ENCODE results near the gene PLEKHM2.

The PLEKHM2 gene

DNA sequence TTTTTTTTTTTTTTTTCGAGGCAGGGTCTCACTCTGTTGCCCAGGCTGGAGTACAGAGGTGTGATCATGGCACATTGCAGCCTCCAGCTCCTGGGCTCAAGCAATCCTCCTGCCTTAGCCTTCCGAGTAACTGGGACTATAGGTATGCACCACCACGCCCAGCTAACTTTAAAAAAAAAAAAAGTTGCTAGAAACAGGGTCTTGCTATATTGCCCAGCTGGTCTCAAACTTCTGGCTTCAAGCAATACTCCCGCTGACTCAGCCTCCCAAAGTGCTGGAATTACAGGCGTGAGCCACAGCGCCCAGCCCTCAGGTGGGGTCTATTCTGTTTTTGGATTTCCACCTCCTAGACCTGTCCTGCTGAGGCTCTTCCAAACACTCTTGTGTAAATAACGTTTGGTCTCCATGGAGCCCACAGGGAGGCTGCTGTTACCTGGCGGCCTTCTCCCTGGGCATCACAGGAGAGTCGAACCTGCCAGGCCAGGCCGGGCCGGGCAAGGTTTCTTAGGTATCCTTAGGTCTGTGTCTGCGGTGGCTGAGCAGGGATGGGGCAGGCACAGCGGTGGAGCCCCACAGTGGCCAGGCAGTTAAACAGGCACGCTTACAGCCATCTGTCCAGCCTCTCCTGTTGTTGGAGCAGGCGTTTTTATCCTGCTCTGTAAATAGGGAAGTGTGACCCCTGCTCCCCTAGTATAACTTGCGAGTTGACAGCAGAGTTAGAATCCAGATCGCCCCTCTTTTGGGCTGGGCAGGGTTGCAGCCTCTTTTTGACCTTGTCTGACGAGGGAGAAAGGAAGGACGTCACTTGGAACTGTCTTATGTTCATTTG, 18.8 kb downstream of the PLEKHM2 start:
- no peak for DNase-seq (ENCODE audit: low spot score)

DNA sequence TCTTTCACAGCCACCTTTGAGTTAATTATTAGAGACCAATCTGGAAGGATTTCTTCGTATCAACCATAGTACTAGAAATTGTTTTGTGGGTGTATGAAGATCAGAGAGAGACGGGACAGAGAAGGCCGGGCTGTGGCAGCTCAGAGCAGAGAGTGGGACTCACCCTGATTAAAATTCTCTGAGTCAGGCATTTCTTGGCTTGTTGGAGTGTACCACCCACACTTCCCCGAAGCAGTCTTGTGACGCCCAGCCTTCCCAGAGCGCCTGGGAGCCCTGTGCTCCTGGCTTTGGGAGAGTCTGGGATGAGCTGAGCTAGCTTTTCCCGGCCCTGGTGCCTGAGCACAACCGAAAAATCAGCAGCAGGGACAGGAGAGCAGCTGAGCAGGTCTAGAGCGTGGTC, 19.4 kb downstream of the PLEKHM2 start:
- no peak for DNase-seq (ENCODE audit: low spot score)

DNA sequence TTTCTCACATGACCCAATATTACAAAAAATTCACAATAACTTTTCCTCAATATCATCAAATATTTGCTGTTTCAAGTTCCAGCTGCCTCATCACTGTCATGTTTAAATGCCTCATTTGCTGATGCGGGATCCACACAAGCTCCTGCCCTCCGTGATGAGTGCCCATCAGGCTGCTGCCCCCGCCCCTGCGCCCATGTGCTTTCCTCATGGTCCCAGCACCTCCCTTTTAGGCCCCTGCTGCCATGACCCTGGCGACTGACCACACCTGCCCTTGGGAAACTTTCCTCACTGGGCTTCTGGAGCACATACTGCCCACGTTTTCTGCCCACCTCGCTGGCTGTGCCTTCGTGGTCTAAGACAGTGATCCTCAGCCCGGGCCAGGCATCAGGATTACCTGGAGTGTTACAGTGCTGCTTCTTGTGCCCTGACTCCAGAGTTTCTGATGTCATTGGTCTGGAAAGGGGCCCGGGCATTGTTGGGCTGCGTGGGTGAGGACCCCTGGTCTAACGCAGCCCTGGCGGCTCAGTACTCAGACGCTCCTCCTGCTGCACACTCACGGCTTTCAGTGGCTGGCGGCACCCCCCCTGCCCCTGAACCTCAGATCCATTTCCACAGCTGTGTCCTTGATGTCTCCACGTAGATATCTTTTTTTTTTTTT, 20.5 kb downstream of the PLEKHM2 start:
- DNase-seq (ENCODE audit: low spot score), result no peak

DNA sequence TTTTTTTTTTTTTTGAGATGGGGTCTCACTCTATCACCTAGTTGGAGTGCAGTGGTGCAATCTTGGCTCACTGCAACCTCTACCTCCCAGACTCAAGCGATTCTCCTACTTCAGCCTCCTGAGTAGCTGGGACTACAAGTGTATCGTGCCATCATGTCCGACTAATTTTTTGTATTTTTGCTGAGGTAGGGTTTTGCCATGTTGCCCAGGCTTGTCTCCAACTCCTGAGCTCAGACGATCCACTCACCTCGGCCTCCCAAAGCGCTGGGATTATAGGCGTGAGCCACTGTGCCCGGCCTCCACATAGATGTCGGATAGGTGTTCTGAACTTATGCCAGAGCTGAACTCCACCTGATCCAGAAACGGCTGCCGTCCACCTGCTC, 21.1 kb downstream of the PLEKHM2 start:
- no peak for DNase-seq (ENCODE audit: low spot score)

DNA sequence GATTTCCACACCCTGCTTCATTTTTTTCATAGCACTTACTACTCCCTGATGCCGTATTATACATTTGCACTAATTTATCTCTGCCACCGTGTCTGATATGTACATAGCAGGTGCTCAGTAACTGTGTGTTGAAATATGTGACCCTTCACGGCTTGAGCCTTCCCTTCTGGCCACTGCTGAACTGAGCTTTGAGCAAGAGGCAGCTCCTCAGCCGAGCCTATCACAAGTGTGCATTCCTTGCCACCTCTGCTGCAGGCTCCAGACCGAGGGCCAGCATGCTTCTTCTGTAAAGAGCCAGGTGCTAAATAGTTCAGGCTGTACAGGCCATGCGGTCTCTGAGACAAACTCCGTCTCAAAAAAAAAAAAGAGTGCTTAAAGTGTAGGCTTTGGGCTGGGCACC, 22.6 kb downstream of the PLEKHM2 start:
- DNase-seq (ENCODE audit: low spot score), result no peak

DNA sequence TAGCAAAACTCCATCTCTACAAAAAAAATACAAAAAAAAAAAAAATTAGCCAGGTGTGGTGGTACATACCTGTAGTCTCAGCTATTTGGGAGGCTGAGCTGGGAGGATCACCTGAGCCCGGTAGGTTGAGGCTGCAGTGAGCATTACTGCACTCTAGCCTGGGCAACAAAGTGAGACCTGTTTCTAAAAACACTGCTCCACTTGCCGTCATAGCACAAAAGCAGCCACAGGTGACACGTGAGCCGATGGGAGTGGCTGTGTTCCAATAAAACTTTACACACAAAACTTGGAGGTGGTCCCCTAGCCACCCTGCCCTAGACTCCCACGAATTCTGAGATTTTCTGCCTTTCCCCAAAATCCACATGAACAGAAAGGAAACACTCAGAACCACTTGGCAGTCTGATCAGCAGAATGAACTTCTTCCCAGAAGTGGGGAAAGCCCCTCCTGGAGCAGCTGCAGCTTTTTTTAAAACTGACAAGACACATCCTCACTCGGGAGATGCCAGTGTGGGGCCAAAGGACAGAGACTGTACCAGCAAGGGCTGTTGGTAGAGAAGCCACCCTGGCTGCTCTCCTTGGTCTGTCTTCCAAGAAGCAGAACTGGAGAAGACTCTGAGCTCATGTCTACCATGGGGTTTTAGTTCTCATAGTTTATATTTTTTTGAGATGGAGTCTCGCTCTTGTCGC, 23.3 kb downstream of the PLEKHM2 start:
- no peak for DNase-seq (ENCODE audit: low spot score)

DNA sequence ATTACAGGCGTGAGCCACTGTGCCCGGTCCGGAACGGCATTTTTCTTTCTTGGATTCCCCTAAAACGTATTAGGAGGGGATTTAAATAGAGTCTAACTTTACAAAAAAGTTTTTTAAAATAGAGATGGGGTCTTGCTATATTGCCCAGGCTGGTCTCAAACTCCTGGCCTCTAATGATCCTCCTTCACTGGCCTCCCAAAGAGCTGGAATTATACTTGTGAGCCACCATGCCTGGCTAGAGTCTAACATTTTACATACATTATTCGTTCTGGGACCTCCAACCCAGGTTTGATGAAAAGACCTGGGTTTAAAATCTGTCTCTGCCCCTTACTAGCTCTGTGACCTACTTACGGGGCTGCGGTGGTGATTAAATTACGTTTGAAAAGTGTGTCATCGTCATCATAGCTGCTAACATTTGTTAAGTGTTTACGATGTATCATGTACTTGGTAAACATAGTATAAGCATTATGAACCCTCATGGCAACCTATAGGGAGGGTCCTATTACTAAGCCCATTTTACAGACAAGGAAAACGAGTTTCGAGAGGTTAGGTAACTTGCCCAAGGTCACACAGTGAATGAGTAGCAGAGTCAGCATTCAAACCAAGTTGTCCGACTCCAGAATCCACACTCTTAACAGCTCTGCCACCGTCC, 24.5 kb downstream of the PLEKHM2 start:
- no peak for DNase-seq (ENCODE audit: low spot score)

DNA sequence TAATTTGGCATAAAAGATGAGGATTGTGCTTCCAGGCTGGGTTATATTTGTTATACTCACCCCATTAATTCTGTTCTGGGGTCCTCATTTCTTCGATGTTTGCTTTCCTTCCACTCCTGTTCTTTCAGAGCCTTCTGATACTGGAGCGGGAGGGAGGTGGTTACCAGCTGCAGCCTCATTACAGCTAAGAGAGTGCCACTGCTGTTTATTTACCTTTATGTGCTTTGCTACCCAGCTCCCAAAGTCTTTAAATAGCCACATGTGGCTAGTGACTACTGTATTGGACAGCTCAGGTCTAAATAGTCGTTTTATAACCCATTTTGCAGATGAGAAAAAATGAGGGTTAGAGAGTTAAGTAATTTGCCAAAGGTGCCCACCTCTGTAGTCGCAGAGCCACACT, 25.1 kb downstream of the PLEKHM2 start:
- DNase-seq (ENCODE audit: low spot score), result no peak

DNA sequence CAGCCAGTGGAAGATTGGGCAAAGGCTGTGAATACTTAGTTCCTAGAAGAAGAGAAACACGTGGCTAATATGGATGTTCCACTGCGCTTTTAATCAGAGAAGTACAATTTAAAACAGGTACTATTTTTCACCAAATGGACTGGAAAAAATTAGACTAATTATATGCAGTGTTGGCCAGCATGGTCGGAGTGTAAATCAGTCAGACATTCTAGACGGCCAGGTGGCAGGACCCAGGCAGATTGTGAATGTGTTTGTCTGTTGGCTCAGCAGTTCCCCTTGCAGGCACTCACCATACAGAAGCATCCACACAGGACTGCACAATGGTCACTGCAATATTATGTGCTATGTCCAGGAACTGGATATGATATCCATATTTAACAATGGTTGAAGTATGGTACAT, 28.0 kb downstream of the PLEKHM2 start:
- DNase-seq (ENCODE audit: low spot score), result no peak

DNA sequence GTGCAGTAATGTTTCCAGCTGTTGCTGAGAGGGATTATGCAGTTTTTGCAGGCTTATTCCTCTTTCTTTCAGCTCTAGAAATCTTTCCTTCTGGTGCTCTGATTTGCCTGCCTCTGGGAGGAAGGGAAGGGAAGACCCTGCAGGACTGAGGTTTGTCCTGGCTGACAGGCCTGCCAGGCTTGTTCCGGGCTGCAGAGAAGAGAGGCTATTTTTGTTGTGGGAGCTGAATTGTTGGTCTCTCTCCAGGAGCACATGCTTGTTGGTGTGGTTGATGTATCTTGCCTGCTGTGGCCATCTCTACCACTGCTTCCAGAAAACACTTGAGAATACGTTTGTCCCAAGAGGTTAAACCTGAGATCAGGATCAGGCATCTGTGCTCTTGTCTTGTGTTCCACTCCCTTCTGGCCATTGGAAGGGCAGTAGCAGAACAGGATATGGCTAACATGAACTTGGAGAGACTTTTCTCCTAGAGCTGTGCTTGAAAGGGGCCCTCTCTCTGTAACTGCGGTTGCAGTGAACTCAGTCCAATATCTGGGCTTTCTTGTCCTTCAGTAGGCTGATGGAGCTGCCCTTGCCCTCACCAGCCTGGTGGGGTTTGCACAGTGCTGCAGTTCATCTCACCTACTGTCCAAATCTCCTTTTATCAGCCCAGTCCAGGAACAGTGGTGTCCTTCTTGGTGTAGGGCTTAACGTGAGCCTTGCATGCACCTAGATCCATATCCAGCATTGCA, 30.5 kb downstream of the PLEKHM2 start:
- DNase-seq (ENCODE audit: low spot score), result no peak

DNA sequence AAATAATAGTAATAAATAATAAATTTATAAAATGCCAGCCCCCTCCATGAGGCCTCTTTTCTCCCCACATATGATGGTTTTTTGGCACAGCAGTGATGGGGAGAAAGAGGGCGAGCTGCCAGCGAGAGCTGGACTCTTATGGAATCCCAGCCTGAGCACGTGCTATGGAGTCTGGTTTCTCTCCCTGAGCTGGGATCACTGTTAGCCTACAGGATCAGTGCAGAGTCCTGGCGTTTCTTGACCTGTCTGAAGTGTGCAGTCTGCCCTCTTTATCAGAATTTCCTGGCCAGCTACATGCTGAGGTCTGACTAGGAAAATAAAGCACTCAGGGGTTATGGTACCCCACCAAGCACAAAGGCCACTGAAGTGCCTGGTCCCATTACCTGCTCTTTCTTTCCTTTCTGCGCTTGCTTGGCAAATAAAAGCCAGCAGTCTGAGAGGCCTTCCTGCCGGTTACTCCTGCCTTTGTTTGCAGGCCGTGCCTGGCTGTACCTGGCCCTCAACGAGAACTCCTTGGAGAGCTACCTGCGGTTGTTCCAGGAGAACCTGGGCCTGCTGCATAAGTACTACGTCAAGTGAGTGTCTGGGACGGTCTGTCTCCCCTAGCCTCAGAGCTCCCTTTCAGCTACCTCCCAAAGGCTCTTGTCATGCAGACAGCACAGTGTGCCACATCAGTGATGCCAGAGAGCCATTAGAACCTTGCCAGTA, 33.5 kb downstream of the PLEKHM2 start:
- no peak for DNase-seq (ENCODE audit: low spot score)

DNA sequence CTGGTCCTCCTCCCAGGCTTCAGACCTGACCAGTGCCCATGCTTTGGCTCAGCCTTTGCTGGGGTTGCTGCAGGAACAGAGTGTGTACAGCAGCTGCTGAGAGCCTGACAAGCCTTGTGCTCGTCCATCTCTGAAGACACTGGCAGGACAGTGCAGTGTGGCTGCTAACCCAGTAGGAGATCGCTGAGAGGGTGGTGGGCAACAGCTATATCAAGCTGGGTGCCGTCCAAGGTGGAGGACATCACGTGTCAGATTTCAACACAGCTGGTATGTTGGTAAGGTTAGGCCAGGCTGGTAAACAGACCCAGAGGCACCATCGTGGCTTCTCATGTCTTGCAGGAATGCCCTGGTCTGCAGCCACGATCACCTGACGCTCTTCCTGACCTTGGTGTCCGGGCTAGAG, 34.1 kb downstream of the PLEKHM2 start:
- DNase-seq (ENCODE audit: low spot score), result no peak

DNA sequence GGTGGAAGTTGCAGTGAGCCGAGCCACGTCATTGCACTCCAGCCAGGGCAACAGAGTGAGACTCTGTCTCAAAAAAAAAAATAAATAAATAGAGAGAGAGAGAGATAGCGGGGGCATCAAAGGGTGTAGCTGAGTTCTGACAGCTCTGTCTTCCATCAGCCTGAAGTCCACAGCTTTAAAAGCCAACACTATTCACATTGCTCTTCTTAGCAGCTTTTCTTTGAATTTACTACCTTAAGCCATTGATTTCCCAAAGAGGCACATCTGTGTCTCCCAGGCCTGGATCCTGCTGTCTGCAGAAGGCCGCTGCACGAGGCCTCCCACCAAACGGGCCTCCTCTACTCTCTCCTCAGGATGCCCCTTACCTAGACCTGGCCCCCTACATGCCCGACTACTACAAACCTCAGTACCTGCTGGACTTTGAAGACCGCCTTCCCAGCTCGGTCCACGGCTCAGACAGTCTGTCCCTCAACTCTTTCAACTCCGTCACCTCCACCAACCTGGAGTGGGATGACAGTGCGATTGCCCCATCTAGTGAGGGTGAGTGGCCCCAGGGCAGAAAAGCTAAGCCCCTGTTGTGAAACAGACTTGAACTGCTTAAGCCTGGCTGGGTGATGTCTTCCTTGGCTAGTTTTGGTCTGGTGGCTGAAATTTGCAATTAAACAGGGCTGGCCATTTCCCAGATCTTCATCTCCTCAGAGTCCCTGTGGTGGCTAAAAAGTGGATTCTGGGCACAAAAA, 35.4 kb downstream of the PLEKHM2 start:
- DNase-seq (ENCODE audit: low spot score), result no peak

DNA sequence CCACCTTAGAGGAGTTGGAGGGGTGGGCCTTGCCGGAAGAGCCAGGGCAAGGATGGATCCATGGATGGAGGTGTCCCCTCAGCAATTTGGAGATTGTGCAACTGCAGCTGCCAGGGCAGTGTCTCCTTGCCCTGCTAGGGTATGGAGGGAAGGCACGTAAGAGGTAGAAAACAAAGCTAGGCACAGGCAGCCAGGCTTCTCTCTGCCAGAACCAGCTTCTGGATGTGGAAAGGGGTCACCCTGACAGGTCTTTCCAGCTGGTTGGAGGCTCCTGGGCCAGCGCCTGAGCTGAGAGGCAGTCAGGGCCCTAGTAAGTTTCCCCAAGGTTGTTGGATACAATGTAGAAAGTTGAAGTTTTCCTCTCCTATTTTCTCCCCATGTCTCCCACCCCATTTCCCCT, 36.7 kb downstream of the PLEKHM2 start:
- no peak for DNase-seq (ENCODE audit: low spot score)

DNA sequence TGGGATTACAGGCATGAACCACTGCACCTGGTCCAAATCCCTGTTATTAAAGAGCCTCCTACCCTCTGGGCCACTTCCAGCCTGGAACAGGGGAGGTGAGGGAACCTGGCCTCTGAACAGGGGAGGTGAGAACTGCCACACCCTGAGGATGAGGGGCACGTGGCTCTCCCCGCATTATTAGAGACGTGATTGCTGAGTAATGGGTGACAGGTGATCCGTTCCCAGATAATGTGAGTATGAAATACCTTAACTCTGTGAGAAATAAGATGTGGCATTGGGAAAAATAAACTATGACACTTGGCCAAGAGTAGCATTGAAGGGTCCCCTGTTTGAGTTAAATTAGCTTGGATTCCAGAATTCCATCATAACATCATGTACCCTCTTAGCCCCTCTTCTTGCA, 38.3 kb downstream of the PLEKHM2 start:
- no peak for DNase-seq (ENCODE audit: low spot score)

DNA sequence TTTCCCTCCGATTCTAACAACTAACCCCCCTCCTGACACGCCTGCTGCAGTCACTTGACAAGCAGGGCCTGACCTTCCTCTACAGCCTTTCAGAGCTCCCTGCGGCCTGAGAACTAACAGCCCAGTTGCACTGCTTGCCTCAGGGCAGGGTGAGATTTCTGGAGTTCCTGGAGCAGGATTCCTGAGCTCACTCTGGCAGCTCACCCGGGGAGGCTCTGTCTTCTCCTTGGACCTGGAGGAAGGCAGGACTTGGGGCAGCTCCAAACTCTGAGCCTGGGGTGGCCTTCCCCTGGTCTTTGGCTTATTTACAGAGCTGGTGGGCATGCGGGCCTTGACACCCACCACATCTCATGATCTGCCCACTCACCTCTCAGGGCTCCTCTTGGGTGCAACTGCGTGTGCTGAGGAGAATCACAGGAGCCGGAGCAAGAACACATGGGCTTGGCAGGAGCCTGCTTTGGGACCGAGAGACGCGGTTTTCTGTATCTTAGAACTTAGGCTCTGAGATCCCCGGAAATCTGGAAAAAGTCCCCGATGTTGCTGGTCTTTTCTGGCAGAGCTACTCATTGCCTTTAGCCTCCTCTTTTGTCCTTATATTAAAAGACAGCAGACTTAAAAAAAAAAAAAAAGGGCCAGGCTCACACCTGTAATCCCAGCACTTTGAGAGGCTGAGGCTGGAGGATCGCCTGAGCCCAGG, 38.9 kb downstream of the PLEKHM2 start:
- no peak for DNase-seq (ENCODE audit: low spot score)

DNA sequence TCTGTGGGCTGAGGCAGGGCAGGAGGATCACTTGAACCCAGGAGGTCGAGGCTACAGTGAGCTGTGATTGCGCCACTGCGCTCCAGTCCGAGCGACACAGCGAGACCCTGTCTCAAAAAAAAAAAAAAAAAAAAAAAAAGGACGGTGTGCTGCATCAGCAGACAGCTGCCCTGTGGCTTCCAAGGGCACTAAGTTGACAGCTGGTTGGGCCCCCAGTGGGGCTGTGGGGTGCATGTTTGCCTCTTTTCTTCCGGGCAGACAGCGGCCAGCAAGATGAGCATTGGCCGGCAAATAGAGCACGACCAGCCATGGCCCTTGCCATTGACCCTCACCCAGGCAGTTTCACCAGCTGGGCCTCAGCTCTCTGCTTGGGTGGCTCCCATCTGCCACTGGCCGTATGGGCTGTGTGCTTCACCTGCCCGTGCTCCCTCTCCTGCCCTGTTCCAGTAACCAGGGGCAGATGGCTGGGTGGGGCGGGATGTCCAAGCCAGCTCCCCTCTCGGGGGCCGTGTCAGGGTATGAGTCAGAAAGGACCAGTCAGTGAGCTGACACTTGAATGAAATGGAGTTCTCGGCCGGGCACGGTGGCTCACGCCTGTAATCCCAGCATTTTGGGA, 39.6 kb downstream of the PLEKHM2 start:
- no peak for DNase-seq (ENCODE audit: low spot score)

DNA sequence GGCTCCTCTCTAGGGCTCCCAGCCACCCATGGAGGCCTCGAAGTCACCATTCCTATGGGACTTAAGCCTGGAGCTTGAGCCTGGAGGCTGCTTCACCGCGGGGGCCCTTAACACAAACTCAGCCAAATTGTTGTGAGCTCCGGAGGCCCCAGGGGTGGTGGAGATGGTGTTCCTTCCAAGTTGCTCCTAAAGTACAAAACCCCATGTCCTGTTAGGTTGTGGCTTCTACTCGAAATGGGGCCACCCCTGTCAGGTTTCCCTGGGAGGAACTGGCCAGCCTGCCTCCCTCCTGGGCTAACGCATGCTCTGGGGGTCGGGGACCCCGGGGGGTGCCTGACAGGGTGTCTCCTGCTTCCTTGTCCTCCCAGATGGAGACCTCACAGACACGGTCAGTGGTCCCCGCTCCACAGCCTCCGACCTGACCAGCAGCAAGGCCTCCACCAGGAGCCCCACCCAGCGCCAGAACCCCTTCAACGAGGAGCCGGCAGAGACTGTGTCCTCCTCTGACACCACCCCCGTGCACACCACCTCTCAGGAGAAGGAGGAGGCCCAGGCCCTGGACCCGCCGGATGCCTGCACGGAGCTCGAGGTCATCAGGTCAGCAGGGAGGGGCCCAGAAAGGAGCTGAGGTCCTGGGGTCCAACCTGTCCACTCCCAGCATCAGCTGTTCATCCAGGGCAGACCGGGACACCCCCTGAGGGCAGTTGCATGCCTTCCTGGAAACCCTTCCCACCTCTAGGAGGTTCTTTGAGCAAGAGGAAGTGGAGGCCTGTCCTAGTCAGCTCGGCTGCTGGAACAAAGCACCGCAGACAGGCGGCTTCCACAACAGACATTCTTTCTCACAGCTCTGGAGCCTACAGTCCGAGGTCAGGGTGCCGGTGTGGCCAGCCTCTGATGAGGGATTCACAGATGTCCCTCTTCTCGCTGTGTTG, 41.1 kb downstream of the PLEKHM2 start:
- DNase-seq (ENCODE audit: low spot score), result no peak

Measured in SK-N-DZ (cell line).